NCI-H2029 treated with DMSO at 0.1 percent for 48 hours (cell line): ENCODE data around the gene IL22RA2.
"Not testable (repeated sequence)": the region's sequence is repeated elsewhere in the genome, so short reads cannot be mapped to it uniquely, and the experiment has no call there.

Experiments used
- DNase-seq: peaks from one replicate; lab custom pipeline; 2025; lab: John Stamatoyannopoulos, UW

The IL22RA2 gene

GRCh38 chr6:137173501-137173900, at the start of gene IL22RA2:
IL22RA2 (minus strand) TSS chr6:137173644; CDS start chr6:137161749, 11,895 bp downstream.
- DNase-seq, result no peak

- no peak for DNase-seq
These were observed 48.9 kb upstream of the IL22RA2 start for GRCh38 chr6:137222381-137222780.

- DNase-seq, result no peak
These were observed 46.3 kb upstream of the IL22RA2 start for GRCh38 chr6:137219664-137220252.

- peak; percentile 25 for DNase-seq
These were observed 45.6 kb upstream of the IL22RA2 start, which contains the start of gene IFNGR1 for GRCh38 chr6:137218917-137219663. IFNGR1 (minus strand) TSS chr6:137219385; CDS start chr6:137219327, 58 bp downstream.

- DNase-seq, result no peak
These were observed 45.1 kb upstream of the IL22RA2 start for GRCh38 chr6:137218473-137218916.

GRCh38 chr6:137217801-137218472, 44.5 kb upstream of the IL22RA2 start:
- DNase-seq, result no peak

GRCh38 chr6:137216875-137217553, 43.6 kb upstream of the IL22RA2 start:
- no peak for DNase-seq

GRCh38 chr6:137216106-137216505, 42.7 kb upstream of the IL22RA2 start:
- DNase-seq, result no peak

- DNase-seq, result not testable (repeated sequence)
These were observed 42.2 kb upstream of the IL22RA2 start for GRCh38 chr6:137215630-137216029.

- no peak for DNase-seq
These were observed 41.5 kb upstream of the IL22RA2 start for GRCh38 chr6:137214931-137215330.

GRCh38 chr6:137213813-137214212, 40.4 kb upstream of the IL22RA2 start:
- DNase-seq, result no peak

GRCh38 chr6:137213331-137213740, 39.9 kb upstream of the IL22RA2 start:
- DNase-seq, result no peak

- DNase-seq, result no peak
These were observed 38.5 kb upstream of the IL22RA2 start for GRCh38 chr6:137211910-137212309.

GRCh38 chr6:137210903-137211302, 37.5 kb upstream of the IL22RA2 start:
- no peak for DNase-seq

GRCh38 chr6:137208279-137208678, 34.8 kb upstream of the IL22RA2 start:
- no peak for DNase-seq

- DNase-seq, result not testable (repeated sequence)
These were observed 34.0 kb upstream of the IL22RA2 start for GRCh38 chr6:137207457-137207856.

- no peak for DNase-seq
These were observed 33.1 kb upstream of the IL22RA2 start for GRCh38 chr6:137206577-137206976.

- no peak for DNase-seq
These were observed 29.8 kb upstream of the IL22RA2 start for GRCh38 chr6:137203256-137203655.

- no peak for DNase-seq
These were observed 28.6 kb upstream of the IL22RA2 start for GRCh38 chr6:137202078-137202477.

GRCh38 chr6:137201006-137201405, 27.6 kb upstream of the IL22RA2 start:
- no peak for DNase-seq

GRCh38 chr6:137200288-137200687, 26.8 kb upstream of the IL22RA2 start:
- DNase-seq, result no peak
